CD8-positive, alpha-beta memory T cell (primary cell): ENCODE results near the gene CDH18. TPM values are rescaled to one million over a fixed set of nuclear protein-coding genes. Genes with fewer than 3 reads are reported as not detected.
"Not testable (repeated sequence)": the region's sequence is repeated elsewhere in the genome, so short reads cannot be mapped to it uniquely, and the experiment has no call there.

Source experiments
- CTCF ChIA-PET: fragments of 350-600 bp; sonication (Branson Sonifier 250); formaldehyde crosslinking; loops from one replicate; lab custom pipeline; 2021; ENCODE audit warnings: antibody characterized with exemption; lab: Charles Lee
- POLR2A ChIA-PET: fragments of 350-600 bp; sonication (Branson Sonifier 250); formaldehyde crosslinking; loops from one replicate; lab custom pipeline; 2021; ENCODE audit warnings: antibody characterized with exemption; lab: Charles Lee
- DNase-seq, 5 donors: peaks; one replicate each; pipeline versions ENCODE4 v3.0.0 to v3.0.0-alpha.2; 2020 to 2022; ENCODE audit warnings: mixed read lengths in 1 of 5
- H3K27ac ChIP-seq: one replicate; pipeline ENCODE4 v1.7.0; 2013; ENCODE audit warnings: low read depth, mild to moderate bottlenecking, low read length, moderate library complexity
- H3K27me3 ChIP-seq: 2 replicates; pipeline ENCODE4 v1.7.0; 2013; ENCODE audit warnings: low read length, mild to moderate bottlenecking; ENCODE audit not compliant: insufficient read depth, poor library complexity, severe bottlenecking
- H3K36me3 ChIP-seq: 2 replicates; pipeline ENCODE4 v1.7.0; 2013; ENCODE audit warnings: mild to moderate bottlenecking, low read length, moderate library complexity; ENCODE audit not compliant: insufficient read depth
- H3K4me1 ChIP-seq: 2 replicates; pipeline ENCODE4 v1.7.0; 2013; ENCODE audit warnings: mild to moderate bottlenecking, low read length, moderate library complexity; ENCODE audit not compliant: insufficient read depth
- H3K4me3 ChIP-seq: 2 replicates; pipeline ENCODE4 v1.7.0; 2013; ENCODE audit warnings: mild to moderate bottlenecking, low read length
- H3K9me3 ChIP-seq: 2 replicates; pipeline ENCODE4 v1.7.0; 2013; ENCODE audit warnings: mild to moderate bottlenecking, low read length
- H3K27ac Mint-ChIP-seq, 8 donors: one replicate each; pipeline ENCODE4 v1.8.0; 2020 to 2021; ENCODE audit warnings: mixed read lengths in 8 of 8, mild to moderate bottlenecking in 6 of 8, inconsistent platforms in 3 of 8, moderate library complexity in 3 of 8
- H3K27me3 Mint-ChIP-seq, 2 donors: one replicate each; pipeline ENCODE4 v1.8.0; 2020 to 2021; ENCODE audit warnings: mixed read lengths in 2 of 2, mild to moderate bottlenecking in 1 of 2, moderate library complexity in 1 of 2
- H3K36me3 Mint-ChIP-seq, 3 donors: one replicate each; pipeline ENCODE4 v1.8.0; 2020 to 2021; ENCODE audit warnings: mixed read lengths in 3 of 3, inconsistent platforms in 1 of 3, mild to moderate bottlenecking in 1 of 3
- H3K4me1 Mint-ChIP-seq, 3 donors: one replicate each; pipeline ENCODE4 v1.8.0; 2020 to 2021; ENCODE audit warnings: mixed read lengths in 3 of 3, inconsistent platforms in 1 of 3, mild to moderate bottlenecking in 1 of 3
- H3K4me3 Mint-ChIP-seq, 7 donors: one replicate each; pipeline ENCODE4 v1.8.0; 2020 to 2021; ENCODE audit warnings: mixed read lengths in 7 of 7, mild to moderate bottlenecking in 6 of 7, moderate library complexity in 4 of 7, inconsistent platforms in 2 of 7
- H3K9me3 Mint-ChIP-seq, 5 donors: one replicate each; pipeline ENCODE4 v1.8.0; 2020 to 2022; ENCODE audit warnings: mixed read lengths in 5 of 5, mild to moderate bottlenecking in 3 of 5, moderate library complexity in 2 of 5, inconsistent platforms in 1 of 5
- polyA plus RNA-seq: library from polyadenylated mRNA; unstranded; fragments of 300-500 nt; fragmentation: Illumina TruSeq; gene quantifications from one replicate; pipeline ENCODE4 v1.2.3, GENCODE V29; 2021
- total RNA-seq, 2 experiments: library from RNA; stranded (reverse); gene quantifications; one replicate each; pipeline ENCODE4 v1.2.3, GENCODE V29; 2021

The CDH18 gene
- total and polyA plus RNA-seq, 3 experiments from 2014 or later: not detected

DNA sequence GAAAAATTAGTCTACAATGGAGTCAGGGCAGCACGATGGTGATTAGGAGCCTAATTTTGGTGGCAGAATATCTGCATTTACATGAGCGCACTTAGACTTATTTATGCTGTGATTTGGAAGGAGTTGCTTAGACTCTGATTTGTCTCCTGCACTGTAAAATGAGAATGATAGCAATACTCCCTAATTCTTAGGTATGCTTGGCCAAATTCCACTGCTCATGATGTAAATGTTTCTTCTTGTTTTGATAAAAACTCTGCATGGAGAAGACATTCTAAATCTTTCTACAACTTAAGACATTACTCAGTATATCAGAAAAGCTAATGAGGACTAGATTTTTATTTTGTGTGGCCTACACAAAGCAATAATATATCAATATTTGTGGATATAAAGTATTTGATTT is 205.4 kb downstream of the CDH18 start:
- Histone ChIP-seq H3K36me3 (no peaks in the 10 kb centered on the region), H3K27ac (no peak overlapping the region), H3K27me3 (no peaks in the 10 kb centered on the region), H3K4me3 (no peak overlapping the region), H3K4me1 (no peaks in the 10 kb centered on the region), H3K9me3 (peaks cover 4% of the 10 kb centered on the region)
- no peaks in the 10 kb centered on the region for H3K4me1 Mint-ChIP-seq
- no peak overlapping the region for H3K4me3 Mint-ChIP-seq
- H3K27ac Mint-ChIP-seq: no peak overlapping the region
- no peaks in the 10 kb centered on the region for H3K36me3 Mint-ChIP-seq
- no peak for DNase-seq
- H3K9me3 Mint-ChIP-seq: peaks cover 0 to 26% (median 6%) of the 10 kb centered on the region in 5 donors
- ChIA-PET CTCF (no interaction called here), POLR2A (no interaction called here)
- no peaks in the 10 kb centered on the region for H3K27me3 Mint-ChIP-seq

DNA sequence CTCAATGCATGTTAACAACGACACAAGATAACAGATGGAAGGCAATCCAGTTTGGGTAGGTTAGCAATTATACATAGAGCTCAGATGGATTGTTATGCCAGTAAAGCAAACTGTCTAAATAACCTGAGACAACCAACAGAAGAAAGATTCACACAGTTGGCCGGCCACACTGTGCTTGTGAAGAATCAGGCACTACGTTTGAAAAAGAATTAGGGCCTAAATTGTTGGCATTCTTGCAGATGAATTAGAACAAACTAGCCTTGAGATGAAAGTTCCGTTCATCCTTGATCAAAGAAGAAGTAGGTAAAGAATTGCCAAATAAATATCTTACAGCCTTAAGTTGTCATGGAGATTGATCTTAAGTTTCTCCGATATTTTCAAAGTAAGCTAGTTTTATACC is 210.6 kb downstream of the CDH18 start:
- Histone ChIP-seq H3K36me3 (no peaks in the 10 kb centered on the region), H3K4me3 (no peak overlapping the region), H3K9me3 (peaks cover 4% of the 10 kb centered on the region), H3K27me3 (no peaks in the 10 kb centered on the region), H3K27ac (no peak overlapping the region), H3K4me1 (no peaks in the 10 kb centered on the region)
- no peaks in the 10 kb centered on the region for H3K4me1 Mint-ChIP-seq
- H3K4me3 Mint-ChIP-seq: no peak overlapping the region
- no peak for DNase-seq
- POLR2A ChIA-PET: no interaction called here
- CTCF ChIA-PET: no interaction called here
- no peaks in the 10 kb centered on the region for H3K27me3 Mint-ChIP-seq
- peaks cover 7 to 29% (median 8%) of the 10 kb centered on the region in 5 donors for H3K9me3 Mint-ChIP-seq
- no peak overlapping the region for H3K27ac Mint-ChIP-seq
- H3K36me3 Mint-ChIP-seq: no peaks in the 10 kb centered on the region

DNA sequence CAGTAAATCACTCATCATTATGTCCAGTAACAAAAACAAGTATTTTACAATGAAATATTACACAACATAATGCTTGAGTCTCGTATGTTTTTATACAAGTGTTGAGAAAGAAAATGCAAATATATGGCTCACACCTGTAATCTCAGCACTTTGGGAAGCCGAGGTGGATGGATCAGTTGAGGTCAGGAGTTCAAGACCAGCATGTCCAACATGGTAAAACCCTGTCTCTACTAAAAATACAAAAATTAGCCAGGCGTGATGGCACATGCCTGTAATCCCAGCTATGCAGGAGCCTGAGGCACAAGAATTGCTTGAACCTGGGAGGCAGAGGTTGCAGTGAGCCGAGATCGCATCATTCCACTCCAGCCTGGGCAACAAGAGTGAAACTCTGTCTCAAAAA is 211.1 kb downstream of the CDH18 start:
- H3K4me3 ChIP-seq, H3K4me3 Mint-ChIP-seq, CTCF ChIA-PET, POLR2A ChIA-PET, H3K27ac ChIP-seq, H3K27ac Mint-ChIP-seq, H3K36me3 Mint-ChIP-seq, H3K4me1 Mint-ChIP-seq, H3K4me1 ChIP-seq, H3K27me3 ChIP-seq, H3K9me3 ChIP-seq, DNase-seq, H3K36me3 ChIP-seq, H3K27me3 Mint-ChIP-seq: not testable (repeated sequence)
- H3K9me3 Mint-ChIP-seq: peaks cover 5 to 24% (median 8%) of the 10 kb centered on the region in 5 donors

DNA sequence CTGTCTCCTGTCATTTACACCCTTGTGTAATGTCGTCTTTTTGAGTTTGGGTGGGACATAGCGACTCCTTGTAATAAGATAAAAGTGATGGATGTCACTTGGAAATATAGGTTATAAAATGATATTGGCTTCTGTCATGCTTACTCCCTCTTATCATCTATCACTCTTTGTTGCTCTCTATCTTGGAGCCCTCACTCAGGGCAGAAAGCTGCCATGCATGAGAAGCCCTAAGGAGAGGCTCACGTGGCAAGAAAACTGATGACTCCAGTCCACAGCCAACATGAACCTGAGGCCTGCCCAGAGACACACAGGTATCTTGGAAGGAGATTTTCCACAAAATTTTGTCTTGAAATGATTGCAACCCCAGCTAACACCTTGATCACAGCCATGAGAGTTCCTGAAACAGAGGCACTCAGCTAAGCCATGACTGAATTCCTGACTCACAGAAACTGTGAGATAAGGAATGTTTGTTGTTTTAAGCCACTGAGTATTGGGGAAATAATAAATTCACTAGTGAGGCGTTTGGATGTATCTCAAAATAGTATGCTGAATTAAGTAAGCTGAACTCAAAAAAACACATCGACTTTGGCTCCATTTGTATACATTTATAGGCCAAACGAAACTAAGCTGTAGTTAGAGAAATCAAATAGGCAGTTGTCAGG is 216.7 kb downstream of the CDH18 start:
- H3K27ac ChIP-seq: no peak overlapping the region
- H3K4me3 Mint-ChIP-seq: no peak overlapping the region

DNA sequence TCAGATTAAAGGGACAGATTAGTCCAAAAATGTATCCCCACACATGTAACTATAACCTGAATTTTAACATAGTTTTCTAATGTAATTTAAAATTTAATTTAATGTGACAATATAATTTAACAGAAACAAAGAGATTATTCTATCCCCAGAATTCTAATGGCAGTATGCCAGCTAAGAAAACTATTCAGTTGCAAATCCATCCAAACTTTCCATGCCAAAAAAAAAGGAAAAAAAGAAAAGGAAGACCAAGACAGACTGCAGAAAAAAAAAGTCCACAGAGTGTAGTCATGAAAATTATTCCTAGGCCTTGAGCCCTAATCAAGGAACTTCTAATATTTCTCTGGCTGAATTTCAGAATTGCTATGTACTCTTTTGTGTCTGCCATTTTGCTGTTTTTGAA is 217.6 kb downstream of the CDH18 start:
- H3K27me3 Mint-ChIP-seq: no peaks in the 10 kb centered on the region
- Histone ChIP-seq H3K27ac (no peak overlapping the region), H3K36me3 (no peaks in the 10 kb centered on the region), H3K4me1 (no peaks in the 10 kb centered on the region), H3K27me3 (no peaks in the 10 kb centered on the region), H3K4me3 (no peak overlapping the region), H3K9me3 (no peaks in the 10 kb centered on the region)
- H3K36me3 Mint-ChIP-seq: peaks cover 0 to 1% (median 0%) of the 10 kb centered on the region in 3 donors
- no peak overlapping the region for H3K4me3 Mint-ChIP-seq
- DNase-seq: no peak
- POLR2A ChIA-PET: no interaction called here
- CTCF ChIA-PET: no interaction called here
- no peaks in the 10 kb centered on the region for H3K4me1 Mint-ChIP-seq
- peaks cover 2 to 18% (median 11%) of the 10 kb centered on the region in 5 donors for H3K9me3 Mint-ChIP-seq
- H3K27ac Mint-ChIP-seq: no peak overlapping the region

More for the DNA sequence above, 216.7 kb downstream of the CDH18 start:
- Histone ChIP-seq H3K4me3 (no peak overlapping the region), H3K27me3 (no peaks in the 10 kb centered on the region), H3K4me1 (no peaks in the 10 kb centered on the region), H3K9me3 (no peaks in the 10 kb centered on the region), H3K36me3 (no peaks in the 10 kb centered on the region)
- Mint-ChIP-seq H3K27ac (no peak overlapping the region), H3K27me3 (no peaks in the 10 kb centered on the region), H3K9me3 (peaks cover 4 to 19% (median 11%) of the 10 kb centered on the region in 5 donors), H3K36me3 (no peaks in the 10 kb centered on the region), H3K4me1 (no peaks in the 10 kb centered on the region)
- ChIA-PET POLR2A (no interaction called here), CTCF (no interaction called here)
- no peak for DNase-seq

DNA sequence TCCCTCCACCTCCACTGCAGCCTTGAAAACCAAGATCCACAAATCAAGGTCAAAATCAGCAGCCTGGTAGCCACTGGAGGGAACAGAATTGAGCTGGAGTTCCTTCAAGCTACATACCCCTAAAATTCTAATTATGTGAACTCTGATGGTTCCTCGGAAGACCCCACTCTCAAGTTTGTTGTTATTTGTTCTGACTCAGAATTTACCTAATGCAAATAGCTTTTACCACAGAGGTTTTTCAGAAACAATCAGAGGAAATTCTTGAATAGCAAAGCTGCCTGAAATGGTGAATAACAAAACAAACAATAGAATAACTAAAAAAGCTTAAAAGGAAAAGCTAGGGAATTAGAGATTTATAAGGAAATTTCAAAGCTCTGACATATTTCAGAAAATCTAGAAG is 220.0 kb downstream of the CDH18 start:
- Mint-ChIP-seq H3K4me1 (no peaks in the 10 kb centered on the region), H3K9me3 (peaks cover 7 to 25% (median 9%) of the 10 kb centered on the region in 5 donors), H3K4me3 (no peak overlapping the region), H3K36me3 (peaks cover 0 to 1% (median 0%) of the 10 kb centered on the region in 3 donors), H3K27ac (no peak overlapping the region), H3K27me3 (no peaks in the 10 kb centered on the region)
- POLR2A ChIA-PET: no interaction called here
- CTCF ChIA-PET: no interaction called here
- H3K27me3 ChIP-seq: no peaks in the 10 kb centered on the region
- no peak for DNase-seq
- H3K27ac ChIP-seq: no peak overlapping the region
- H3K4me1 ChIP-seq: no peaks in the 10 kb centered on the region
- H3K9me3 ChIP-seq: no peaks in the 10 kb centered on the region
- no peaks in the 10 kb centered on the region for H3K36me3 ChIP-seq
- no peak overlapping the region for H3K4me3 ChIP-seq

DNA sequence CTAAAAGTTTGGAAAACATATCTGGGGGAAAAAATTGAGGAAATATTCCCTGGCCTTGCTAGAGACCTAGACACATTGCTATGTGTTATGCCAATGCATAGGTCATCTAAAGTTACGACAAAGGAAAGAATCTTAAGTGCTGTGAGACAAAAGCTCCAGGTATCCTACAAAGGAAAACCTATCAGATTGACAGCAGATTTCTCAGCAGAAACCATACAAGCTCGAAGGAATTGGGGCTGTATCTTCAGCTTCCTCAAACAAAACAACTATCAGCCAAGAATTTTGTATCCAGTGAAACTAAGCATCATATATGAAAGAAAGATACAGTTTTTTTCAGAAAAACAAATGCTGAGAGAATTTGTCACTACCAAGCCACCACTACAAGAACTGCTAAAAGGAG is 234.4 kb downstream of the CDH18 start:
- Mint-ChIP-seq H3K36me3 (no peaks in the 10 kb centered on the region), H3K27ac (no peak overlapping the region), H3K4me3 (no peak overlapping the region), H3K4me1 (no peaks in the 10 kb centered on the region), H3K9me3 (peaks cover 2 to 20% (median 12%) of the 10 kb centered on the region in 5 donors), H3K27me3 (peaks cover 0 to 5% of the 10 kb centered on the region in 2 donors)
- no peak for DNase-seq
- Histone ChIP-seq H3K27me3 (no peaks in the 10 kb centered on the region), H3K4me1 (no peaks in the 10 kb centered on the region), H3K4me3 (no peak overlapping the region), H3K9me3 (no peaks in the 10 kb centered on the region), H3K36me3 (no peaks in the 10 kb centered on the region), H3K27ac (no peak overlapping the region)
- ChIA-PET CTCF (no interaction called here), POLR2A (no interaction called here)

DNA sequence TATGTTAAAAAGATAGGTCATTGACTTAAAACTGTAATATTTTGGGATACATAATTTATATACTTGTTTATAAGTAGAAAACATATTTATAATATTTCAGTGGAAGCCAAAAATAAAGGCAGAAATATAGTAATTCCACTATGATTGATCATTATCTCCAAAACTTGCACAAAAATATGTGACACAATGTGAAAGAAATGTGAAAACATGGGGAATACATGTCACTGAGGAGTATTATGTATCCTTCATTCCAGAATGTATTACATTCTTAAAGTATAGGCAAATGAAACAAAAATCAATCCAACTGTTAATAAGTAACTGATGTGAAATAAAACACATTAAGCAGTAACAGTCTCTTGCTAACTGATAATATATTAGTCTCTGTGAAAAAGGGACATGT is 236.7 kb downstream of the CDH18 start:
- Histone ChIP-seq H3K4me3 (no peak overlapping the region), H3K36me3 (no peaks in the 10 kb centered on the region), H3K4me1 (no peaks in the 10 kb centered on the region), H3K27ac (no peak overlapping the region), H3K27me3 (no peaks in the 10 kb centered on the region), H3K9me3 (no peaks in the 10 kb centered on the region)
- no peak for DNase-seq
- H3K9me3 Mint-ChIP-seq: peaks cover 2 to 17% (median 9%) of the 10 kb centered on the region in 5 donors
- ChIA-PET POLR2A (no interaction called here), CTCF (no interaction called here)
- no peaks in the 10 kb centered on the region for H3K36me3 Mint-ChIP-seq
- no peak overlapping the region for H3K4me3 Mint-ChIP-seq
- no peaks in the 10 kb centered on the region for H3K4me1 Mint-ChIP-seq
- H3K27me3 Mint-ChIP-seq: peaks cover 0 to 3% of the 10 kb centered on the region in 2 donors
- no peak overlapping the region for H3K27ac Mint-ChIP-seq
